Measurements from ENCODE around the gene VMP1. TPM values are rescaled to one million over a fixed set of nuclear protein-coding genes. Genes with fewer than 3 reads are reported as not detected.
A peak's percentile ranks its signal among the peaks of the same experiment; 100 is the strongest.

VMP1 gene
- total RNA-seq, 1 donor = 608 TPM

GRCh38 chr17:59716427-59716826, 9.0 kb downstream of the VMP1 start:
- DNase-seq (ENCODE audit: low read depth) = no peak
- no peak overlapping the region for H3K4me3 ChIP-seq (ENCODE audit: low read depth, low read length)
- TF ChIP-seq CTCF (IDR thresholded peaks at IDR 0.05; ENCODE audit: insufficient read depth, low read depth, low read length) = no peak

GRCh38 chr17:59719526-59719925, 12.1 kb downstream of the VMP1 start:
- TF ChIP-seq CTCF (IDR thresholded peaks at IDR 0.05; ENCODE audit: insufficient read depth, low read depth, low read length) = no peak
- DNase-seq (ENCODE audit: low read depth) = no peak
- no peak overlapping the region for H3K4me3 ChIP-seq (ENCODE audit: low read depth, low read length)

GRCh38 chr17:59722623-59723022, 15.2 kb downstream of the VMP1 start:
- DNase-seq (ENCODE audit: low read depth) = no peak
- no peak for TF ChIP-seq CTCF (IDR thresholded peaks at IDR 0.05; ENCODE audit: insufficient read depth, low read depth, low read length)
- H3K4me3 ChIP-seq (ENCODE audit: low read depth, low read length) = no peak overlapping the region

- no peak overlapping the region for H3K4me3 ChIP-seq (ENCODE audit: low read depth, low read length)
- TF ChIP-seq CTCF (IDR thresholded peaks at IDR 0.05; ENCODE audit: insufficient read depth, low read depth, low read length) = no peak
- DNase-seq (ENCODE audit: low read depth) = no peak
Measured at GRCh38 chr17:59723041-59723440, 15.6 kb downstream of the VMP1 start.

GRCh38 chr17:59723607-59724006, 16.2 kb downstream of the VMP1 start:
- H3K4me3 ChIP-seq (ENCODE audit: low read depth, low read length) = no peak overlapping the region
- no peak for TF ChIP-seq CTCF (IDR thresholded peaks at IDR 0.05; ENCODE audit: insufficient read depth, low read depth, low read length)
- DNase-seq (ENCODE audit: low read depth) = no peak

GRCh38 chr17:59725691-59726090, 18.2 kb downstream of the VMP1 start:
- no peak overlapping the region for H3K4me3 ChIP-seq (ENCODE audit: low read depth, low read length)
- peak; percentile 79 for DNase-seq (ENCODE audit: low read depth)
- no peak for TF ChIP-seq CTCF (IDR thresholded peaks at IDR 0.05; ENCODE audit: insufficient read depth, low read depth, low read length)

GRCh38 chr17:59727817-59728533, 20.5 kb downstream of the VMP1 start:
- H3K4me3 ChIP-seq (ENCODE audit: low read depth, low read length) = no peak overlapping the region
- DNase-seq (ENCODE audit: low read depth) = no peak
- no peak for TF ChIP-seq CTCF (IDR thresholded peaks at IDR 0.05; ENCODE audit: insufficient read depth, low read depth, low read length)

All from fibroblast of villous mesenchyme (primary cell).